Measurements from ENCODE around the gene SPN.
"Not testable (repeated sequence)": the region's sequence is repeated elsewhere in the genome, so short reads cannot be mapped to it uniquely, and the experiment has no call there.

SPN gene

DNA sequence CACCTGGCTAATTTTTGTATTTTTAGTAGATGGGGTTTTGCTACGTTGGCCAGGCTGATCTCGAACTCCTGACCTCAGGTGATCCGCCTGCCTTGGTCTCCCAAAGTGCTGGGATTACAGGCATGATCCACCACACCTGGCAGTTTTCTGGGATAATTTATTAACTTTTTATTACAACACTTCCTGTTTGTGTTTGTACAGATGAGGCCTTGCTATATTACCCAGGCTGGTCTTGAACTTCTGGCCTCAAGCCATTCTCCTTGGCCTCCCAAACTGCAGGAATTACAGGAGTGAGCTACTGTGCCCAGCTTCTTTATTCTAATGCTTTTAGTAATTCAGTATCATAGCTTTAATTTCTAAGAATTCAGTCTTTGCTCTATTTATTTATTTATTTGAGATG lies 16.1 kb upstream of the SPN start:
- no peak for DNase-seq

DNA sequence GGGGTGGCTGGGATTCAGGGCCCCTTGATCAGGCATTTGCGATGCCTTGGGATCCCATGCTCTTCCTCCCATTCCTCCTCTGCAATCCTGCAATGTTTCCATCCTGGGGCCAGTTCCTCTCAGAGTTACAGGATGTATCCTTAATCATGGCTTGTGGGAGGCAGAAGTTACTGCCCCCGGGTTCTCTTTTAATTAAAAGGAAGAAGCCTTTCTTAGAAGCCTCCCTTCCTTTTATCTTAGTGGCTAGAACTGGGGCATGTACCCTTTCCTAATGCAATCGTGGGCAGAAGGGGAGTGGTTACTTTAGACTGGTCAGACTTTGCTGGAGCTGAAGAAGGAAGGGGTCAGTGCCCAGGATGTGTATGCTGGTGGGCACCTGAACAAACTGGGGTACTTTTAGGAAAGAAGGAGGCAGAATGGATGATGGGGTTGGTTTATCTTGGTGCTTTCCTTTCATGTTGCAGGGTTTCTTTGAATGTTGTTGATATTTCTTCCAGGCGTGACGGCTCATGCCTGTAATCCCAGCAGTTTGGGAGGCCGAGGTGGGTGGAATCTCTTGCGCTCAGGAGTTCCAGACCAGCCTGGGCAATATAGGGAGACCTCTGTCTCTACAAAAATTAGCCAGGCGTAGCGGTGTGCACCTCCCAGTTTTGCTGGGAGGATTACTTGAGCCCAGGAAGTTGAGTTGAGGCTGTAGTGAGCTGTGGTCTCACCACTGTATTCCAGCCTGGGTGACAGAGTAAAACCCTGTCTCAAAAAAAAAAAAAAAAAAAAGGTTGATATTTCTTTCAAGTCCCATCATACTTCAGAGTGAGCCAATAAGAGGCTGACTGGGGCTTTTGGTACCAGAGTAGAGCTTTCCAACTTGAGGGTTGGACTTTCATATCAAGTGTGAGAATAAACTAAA lies 13.2 kb upstream of the SPN start:
- no peak for DNase-seq

DNA sequence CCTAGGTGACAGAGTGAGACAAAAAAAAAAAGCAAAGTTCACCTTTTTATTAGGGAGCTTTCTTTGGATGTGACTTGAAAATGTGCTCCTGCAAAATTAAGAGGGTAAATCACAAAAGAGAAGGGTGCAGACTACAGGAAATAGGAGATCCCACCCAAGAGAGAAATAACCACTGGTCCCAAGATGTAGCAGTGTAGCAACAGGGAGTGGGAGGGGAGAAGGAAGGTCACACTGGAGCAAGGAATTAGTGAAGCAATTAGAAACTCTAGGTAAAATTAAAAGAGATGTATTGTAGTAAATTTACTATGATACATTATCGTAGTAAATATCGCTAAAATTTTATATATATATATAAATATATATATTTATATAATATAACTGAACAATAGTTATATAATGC lies 12.3 kb upstream of the SPN start:
- DNase-seq, result no peak

DNA sequence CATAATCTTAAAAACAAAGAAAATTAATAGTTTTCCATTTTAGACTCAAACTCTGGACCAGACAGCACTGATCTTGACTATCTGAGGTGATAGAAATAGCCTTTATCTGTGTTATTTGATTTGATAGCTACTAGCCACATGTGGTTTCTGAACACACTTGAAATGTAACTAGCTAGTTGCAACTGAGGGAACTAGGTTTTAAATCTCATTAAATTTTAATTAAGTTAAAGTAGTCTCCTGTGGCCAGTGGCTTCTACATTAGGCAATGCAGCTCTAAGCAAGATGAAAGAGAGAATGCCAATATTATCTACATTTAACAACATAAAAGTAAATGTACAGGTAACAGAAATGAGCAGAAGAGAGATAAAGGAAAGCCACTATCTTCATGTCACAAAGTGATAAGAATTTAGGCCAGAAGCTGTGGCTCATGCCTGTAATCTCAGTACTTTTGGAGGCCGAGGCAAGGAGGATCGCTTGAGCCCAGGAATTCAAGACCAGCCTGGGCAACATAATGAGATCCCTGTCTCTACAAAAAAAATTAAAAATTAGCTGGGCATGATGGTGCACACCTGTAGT lies 11.2 kb upstream of the SPN start:
- DNase-seq, result no peak

DNA sequence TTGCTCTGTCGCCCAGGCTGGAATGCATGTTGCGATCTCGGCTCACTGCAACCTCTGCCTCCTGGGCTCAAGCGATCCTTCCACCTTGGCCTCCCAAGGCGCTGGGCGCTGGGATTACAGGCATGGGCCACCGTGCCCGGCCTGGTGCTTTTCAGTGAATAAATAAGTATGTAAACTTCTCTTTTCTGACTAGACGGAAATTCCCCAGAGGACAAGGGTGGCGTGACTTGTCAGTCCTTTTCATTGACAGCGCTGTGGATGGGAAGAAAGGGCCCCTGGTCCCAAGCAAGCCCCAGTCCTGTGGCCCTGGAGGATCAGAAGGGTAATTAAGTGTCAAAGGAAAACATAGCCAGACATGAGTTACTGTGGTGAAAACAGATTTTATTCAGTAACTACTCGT lies 9.6 kb upstream of the SPN start:
- DNase-seq, result no peak

DNA sequence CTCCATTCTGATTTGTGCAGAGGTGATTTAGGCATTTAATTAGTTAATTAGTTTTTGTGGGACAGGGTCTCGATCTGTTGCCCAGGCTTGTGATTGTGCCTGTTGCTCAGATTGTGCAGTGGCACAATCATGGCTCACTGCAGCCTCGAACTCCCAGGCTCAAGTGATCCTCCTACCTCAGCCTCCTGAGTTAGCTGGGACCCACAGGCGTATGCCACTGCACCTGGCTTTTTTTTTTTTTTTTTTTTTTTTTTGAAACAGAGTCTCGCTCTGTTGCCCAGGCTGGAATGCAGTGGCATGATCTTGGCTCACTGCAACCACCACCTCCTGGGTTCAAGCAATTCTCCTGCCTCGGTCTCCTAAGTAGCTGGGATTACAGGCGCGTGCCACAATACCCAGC lies 9.2 kb upstream of the SPN start:
- DNase-seq, result not testable (repeated sequence)

DNA sequence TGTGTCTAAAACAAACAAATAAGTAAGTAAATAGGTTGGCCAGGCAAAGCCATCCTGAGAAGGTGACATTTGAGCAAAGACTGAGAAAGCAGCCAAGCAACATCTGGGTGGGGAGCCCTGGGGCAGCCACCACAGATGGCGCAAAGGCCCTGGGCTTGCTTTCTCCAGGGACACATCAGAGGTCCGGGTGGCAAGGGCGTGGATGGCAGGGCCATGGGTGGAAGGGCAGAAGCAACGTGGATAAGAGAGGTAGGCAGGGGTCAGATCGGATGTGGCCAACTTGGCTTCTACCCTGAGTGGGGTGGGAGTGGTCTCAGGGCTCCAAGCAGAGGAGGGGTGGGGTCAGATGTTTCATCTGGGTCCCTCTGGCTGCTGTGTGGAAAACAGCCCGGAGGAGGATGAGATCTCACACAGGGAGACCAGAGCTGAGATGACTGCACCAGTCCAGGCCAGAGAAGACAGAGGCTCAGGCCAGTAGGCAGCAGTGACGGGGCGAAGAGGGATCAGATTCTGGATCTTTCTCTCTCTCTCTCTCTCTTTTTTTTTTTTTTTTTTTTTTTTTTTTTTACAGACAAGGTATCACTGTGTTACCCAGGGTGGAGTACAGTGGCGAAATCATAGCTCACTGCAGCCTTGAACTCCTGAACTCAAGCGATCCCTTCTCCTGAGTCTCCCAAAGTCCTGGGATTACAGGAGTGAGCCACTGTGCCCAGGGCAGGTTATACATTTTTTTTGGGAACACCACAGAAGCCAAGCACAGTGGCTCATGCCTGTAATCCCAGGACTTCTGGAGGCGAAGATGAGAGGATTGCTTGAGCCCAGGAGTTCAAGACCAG lies 6.1 kb upstream of the SPN start:
- no peak for DNase-seq

DNA sequence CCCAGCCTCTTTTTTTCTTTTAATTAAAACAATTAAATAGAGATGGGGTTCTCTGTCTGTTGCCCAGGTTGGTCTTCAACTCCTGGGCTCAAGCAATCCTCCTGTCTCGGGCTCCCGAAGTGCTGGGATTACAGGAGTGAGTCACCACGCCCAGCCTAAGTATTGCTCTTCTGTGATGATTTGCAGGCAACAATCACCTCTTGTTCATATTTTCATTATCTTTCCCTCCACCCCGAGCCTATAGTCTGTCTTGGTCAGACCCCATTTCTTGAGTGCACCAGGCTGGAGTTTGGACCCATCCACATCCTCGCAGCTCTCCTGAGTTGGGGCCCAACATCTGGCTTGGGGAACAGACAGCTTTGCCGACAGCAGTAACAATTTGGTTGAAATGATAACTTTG lies 4.3 kb upstream of the SPN start:
- no peak for DNase-seq

DNA sequence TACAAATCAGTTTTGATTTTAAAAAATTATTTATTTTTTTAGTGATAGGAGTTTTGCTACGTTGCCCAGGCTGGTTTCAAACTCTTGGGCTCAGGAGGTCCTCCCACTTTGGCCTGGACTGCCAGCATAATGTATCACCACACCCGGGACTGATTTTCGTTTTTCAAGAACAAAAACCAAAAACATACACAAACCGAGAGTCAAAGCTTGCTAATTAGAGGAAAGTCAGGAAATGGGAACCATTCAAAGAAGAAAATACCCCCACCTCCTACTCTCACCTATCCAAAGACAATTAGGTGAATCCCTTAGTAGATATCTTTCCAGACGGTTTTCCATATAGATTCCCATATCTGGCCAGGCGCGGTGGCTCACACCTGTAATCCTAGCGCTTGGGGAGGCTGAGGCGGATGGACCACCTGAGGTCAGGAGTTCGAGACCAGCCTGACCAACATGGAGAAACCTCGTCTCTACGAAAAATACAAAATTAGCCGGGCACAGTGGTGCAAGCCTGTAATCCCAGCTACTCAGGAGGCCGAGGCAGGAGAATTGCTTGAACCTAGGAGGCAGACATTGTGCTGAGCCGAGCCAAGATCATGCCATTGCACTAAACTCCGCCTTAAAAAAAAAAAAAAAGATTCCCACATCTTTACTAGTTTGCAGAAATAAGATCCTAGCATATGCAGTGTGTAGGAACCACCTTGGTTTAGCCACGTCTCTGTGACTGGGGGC lies 883 bp upstream of the SPN start:
- DNase-seq, result no peak

DNA sequence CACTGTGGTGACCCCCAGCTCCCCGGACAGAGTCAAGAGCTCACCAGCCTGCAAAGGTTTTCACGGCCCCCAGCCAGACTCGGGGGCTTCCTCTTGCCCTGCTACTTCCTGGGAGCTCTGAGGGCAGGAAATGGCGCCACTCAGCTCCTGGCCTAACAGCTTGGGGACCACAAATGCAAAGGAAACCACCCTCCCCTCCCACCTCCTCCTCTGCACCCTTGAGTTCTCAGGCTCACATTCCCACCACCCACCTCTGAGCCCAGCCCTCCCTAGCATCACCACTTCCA lies 375 bp upstream of the SPN start:
- DNase-seq, result no peak

DNA sequence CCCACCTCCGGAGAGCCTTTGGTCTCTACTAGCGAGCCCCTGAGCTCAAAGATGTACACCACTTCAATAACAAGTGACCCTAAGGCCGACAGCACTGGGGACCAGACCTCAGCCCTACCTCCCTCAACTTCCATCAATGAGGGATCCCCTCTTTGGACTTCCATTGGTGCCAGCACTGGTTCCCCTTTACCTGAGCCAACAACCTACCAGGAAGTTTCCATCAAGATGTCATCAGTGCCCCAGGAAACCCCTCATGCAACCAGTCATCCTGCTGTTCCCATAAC lies 702 bp downstream of the SPN start:
- no peak for DNase-seq

DNA sequence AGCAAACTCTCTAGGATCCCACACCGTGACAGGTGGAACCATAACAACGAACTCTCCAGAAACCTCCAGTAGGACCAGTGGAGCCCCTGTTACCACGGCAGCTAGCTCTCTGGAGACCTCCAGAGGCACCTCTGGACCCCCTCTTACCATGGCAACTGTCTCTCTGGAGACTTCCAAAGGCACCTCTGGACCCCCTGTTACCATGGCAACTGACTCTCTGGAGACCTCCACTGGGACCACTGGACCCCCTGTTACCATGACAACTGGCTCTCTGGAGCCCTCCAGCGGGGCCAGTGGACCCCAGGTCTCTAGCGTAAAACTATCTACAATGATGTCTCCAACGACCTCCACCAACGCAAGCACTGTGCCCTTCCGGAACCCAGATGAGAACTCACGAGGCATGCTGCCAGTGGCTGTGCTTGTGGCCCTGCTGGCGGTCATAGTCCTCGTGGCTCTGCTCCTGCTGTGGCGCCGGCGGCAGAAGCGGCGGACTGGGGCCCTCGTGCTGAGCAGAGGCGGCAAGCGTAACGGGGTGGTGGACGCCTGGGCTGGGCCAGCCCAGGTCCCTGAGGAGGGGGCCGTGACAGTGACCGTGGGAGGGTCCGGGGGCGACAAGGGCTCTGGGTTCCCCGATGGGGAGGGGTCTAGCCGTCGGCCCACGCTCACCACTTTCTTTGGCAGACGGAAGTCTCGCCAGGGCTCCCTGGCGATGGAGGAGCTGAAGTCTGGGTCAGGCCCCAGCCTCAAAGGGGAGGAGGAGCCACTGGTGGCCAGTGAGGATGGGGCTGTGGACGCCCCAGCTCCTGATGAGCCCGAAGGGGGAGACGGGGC lies 1.3 kb downstream of the SPN start:
- DNase-seq, result no peak

DNA sequence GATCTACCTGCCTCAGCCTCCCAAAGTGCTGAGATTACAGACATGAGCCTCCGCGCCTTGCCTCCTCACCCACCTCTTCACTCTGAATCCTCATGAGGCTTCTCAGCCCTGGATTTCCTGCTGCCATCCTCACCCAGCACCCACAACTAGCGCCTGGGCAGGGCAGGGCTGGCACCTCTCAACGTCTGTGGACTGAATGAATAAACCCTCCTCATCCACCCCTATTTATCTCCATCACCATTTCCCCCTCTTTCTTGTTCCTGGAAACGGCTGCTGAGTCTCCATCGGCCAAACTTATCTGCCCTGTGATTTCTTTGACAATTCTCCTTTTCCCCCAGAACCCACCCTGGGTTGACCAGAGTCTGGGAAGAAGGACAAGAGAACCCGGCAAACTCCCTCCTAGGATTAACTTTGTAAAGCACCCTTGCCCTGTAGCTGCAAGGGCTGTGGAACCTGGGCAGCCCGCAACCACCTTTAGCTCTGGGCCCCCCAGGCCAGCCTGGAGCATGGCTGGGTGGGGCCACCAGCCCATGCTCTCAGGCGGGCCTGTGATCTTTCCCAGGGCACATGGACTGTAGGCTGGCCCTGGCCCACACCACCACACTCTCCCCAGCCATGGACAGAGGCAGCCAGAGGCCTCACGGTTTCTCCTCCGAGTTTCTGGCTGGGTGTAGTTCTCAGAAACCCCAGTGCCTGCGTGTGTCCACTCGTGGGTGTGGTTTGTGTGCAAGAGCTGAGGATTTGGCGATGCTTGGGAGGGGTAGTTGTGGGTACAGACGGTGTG lies 2.4 kb downstream of the SPN start:
- no peak for DNase-seq

DNA sequence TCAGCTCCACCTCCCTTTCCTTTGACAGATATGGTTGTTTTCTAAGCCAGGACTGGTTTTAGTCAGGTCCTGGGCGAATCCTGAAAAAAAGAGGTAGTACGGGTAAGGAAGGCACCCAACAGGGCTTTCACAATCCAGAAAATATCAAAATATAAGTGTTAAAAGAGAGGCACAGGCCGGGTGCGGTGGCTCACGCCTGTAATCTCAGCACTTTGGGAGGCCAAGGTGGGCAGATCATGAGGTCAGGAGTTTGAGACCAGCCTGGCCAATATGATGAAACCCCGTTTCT lies 4.2 kb downstream of the SPN start:
- not testable (repeated sequence) for DNase-seq

DNA sequence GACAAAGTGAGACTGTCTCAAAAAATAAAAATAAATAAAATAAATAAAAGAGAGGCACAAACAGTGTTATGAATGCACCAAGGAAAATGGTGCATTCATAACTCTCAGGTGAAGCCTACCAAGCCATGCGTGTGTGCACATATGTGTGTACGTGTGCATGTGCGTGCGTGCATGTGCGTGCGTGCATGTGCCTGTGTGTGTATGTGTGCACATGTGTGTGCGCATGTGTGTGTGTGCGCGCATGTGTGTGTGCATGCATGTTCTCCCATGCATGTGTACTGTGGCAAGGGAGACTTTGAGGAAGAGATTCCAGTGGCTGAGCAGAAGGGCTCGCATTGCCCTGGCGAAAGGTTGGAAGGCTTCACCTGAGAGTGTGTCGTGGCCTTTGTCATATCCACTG lies 4.7 kb downstream of the SPN start:
- DNase-seq, result no peak

DNA sequence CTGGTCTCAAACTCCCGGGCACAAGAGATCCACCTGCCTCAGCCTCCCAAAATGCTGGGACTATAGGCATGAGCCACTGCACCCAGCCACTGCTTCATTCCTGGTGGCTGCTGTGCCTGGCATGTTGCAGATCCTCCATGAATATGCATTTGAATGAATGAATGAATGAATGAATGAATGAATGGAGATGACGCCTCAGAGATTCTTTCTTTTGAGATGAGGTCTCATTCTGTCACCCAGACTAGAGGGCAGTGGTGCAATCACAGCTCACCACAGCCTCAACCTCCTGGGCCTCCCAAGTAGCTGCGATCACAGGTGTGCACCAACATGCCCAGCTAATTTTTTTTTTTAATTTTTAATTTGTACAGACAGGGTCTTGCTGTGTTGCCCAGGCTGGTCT lies 5.2 kb downstream of the SPN start:
- DNase-seq, result no peak

DNA sequence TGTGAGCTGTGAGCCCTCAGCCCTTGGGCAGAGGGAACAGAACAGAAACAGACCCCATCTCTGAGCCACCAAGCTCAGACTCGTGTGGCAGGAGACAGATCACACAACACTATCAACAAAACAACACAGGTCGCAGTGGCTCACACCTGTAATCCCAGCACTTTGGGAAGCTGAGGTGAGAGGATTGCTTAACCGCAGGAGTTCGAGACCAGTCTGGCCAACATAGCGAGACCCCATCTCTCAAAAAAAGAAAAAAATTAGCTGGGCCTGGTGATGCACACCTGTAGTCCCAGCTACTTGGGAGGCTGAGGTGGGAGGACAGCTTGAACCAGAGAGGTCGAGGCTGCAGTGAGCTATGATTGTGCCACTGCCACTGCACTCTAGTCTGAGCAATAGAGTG lies 10.5 kb downstream of the SPN start:
- DNase-seq, result no peak

DNA sequence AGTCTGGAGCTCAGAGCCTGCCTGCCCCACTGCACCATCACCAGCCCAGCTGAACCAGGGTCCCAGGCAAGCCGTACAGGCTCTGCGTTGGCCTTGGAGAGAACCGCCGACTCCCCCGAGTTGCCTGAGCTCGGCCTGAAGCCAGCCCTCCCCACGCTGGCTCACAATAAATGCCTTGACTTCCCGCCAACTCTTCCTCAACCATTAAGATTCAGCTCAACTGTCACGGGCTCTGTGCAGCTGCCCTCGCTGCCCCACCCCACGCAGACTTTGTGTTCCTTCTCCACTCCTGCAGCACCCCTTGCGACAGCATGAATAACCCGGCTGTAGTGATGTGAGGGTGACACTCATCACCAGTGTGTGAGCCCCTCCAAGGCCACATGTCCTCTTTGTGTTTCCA lies 11.1 kb downstream of the SPN start:
- no peak for DNase-seq

DNA sequence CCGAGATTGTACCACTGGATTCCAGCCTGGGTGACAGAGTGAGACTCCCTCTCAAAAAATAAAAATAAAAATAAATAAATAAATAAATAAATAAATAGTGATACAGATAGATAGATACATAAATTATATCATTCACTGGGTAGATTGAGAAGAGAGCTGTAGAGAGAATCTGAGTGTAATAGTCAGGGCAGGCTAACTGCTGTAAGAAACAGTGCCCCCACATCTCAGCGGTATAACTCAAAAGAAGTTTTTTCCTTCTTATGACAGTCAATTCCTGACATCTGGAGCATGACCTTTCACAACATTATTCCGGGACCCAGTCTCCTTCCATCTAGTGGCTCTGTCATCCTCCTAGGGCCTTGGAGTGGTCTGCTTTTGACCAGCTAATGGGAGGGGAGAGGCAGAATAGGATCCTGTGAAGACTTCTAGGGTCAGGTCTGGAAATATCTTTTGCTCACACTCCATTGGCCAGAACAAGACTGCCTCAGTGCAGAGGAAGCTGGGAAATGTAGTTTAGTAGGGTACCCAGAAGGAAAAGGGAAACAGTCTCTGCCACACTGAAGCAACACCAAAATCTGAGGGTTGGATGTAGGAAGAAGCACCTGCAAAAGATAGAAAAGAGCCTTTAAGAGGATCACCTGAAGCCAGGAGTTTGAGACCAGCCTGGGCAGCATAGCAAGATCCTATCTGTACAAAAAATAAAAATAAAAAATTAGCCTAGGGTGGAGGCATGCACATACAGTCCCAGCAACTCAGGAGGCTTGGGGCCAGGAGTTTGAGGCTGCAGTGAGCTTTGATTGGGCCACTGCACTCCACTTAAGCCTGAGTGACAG lies 13.0 kb downstream of the SPN start:
- peak; percentile 83 for DNase-seq

DNA sequence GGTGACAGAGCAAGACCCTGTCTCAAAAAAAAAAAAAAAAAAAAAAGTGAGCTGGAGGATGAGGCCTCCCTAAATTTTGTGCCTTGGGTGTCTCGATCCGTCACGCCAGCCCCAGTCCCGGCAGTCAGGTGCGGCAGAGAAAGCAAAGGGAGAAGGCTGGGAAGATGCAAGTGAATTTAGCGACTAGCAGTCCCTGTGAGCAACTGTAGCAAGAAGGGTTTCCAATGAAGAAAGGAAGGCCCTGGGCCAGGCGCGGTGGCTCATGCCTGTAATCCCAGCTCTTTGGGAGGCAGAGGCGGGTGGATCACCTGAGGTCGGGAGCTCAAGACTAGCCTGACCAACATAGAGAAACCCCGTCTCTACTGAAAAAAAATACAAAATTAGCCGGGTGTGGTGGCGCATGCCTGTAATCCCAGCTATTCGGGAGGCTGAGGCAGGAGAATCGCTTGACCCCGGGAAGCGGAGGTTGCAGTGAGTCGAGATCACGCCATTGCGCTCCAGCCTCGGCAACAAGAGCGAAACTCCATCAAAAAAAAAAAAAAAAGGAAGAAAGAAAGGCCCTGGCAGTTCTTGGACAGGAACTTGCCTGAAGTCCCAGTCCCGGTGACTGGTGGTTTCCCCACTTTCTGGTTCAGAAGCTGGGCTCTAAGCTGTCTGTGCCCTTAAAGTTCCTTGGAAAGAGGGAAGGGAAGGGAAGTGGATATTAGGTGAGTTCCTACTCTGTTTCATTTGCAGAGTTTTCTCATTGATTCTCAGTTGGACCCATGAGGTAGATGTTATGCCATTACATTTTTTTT lies 14.1 kb downstream of the SPN start:
- no peak for DNase-seq
